K562 (cell line): Measurements from ENCODE around the gene SERPINE2. TPM values are rescaled to one million over a fixed set of nuclear protein-coding genes. Genes with fewer than 3 reads are reported as not detected.

ENCODE experiments used
- BCL6 ChIP-seq: fragments of 250-450 bp; sonication (Bioruptor Pico); IDR thresholded peaks from 2 replicates; pipeline ENCODE4 v1.4.0; 2020
- CHD1 ChIP-seq: fragments of 200-600 bp; sonication (generic); IDR thresholded peaks from one replicate; pipeline ENCODE4 v1.6.1; 2012; ENCODE audit warnings: mild to moderate bottlenecking, moderate library complexity, low read length, inconsistent platforms
- CTBP1 ChIP-seq: fragments of 450-650 bp; IDR thresholded peaks from 2 replicates; pipeline ENCODE4 v1.6.1; 2016; ENCODE audit warnings: borderline replicate concordance
- ESRRB ChIP-seq: fragments of 250-450 bp; sonication (Bioruptor Pico); IDR thresholded peaks from 2 replicates; pipeline ENCODE4 v1.5.0; 2020; ENCODE audit warnings: mild to moderate bottlenecking, moderate library complexity, borderline replicate concordance
- ETS2 ChIP-seq: IDR thresholded peaks from 2 replicates; pipeline ENCODE4 v1.6.1; 2016; ENCODE audit warnings: borderline replicate concordance, missing genetic modification characterization, mild to moderate bottlenecking, moderate library complexity, missing compliant biosample characterization; ENCODE audit not compliant: poor library complexity, severe bottlenecking
- EWSR1 ChIP-seq: fragments of 450-650 bp; IDR thresholded peaks from 2 replicates; pipeline ENCODE4 v1.6.1; 2018; ENCODE audit warnings: borderline replicate concordance, mild to moderate bottlenecking, low read depth, moderate library complexity; ENCODE audit not compliant: partially characterized antibody
- FOXK1 ChIP-seq: sonication (generic); formaldehyde crosslinking; IDR thresholded peaks from 2 replicates; pipeline ENCODE4 v1.8.0; 2022; ENCODE audit warnings: missing genetic modification reagents, mild to moderate bottlenecking, borderline replicate concordance
- FOXP1 ChIP-seq: sonication (generic); formaldehyde crosslinking; IDR thresholded peaks from 2 replicates; pipeline ENCODE4 v1.8.0; 2022; ENCODE audit warnings: mild to moderate bottlenecking, missing genetic modification reagents
- MTA2 ChIP-seq: fragments of 450-650 bp; IDR thresholded peaks from 2 replicates; pipeline ENCODE4 v1.6.1; 2016; ENCODE audit warnings: low read depth
- NR1H2 ChIP-seq: sonication (generic); formaldehyde crosslinking; IDR thresholded peaks from 2 replicates; pipeline ENCODE4 v1.4.0; 2020; ENCODE audit warnings: mild to moderate bottlenecking, missing genetic modification reagents
- RFX1 ChIP-seq: fragments of 450-650 bp; IDR thresholded peaks from 2 replicates; pipeline ENCODE4 v1.6.1; 2016; ENCODE audit warnings: mild to moderate bottlenecking, moderate library complexity
- SMAD2 ChIP-seq: fragments of 150-350 bp; IDR thresholded peaks from 2 replicates; pipeline ENCODE4 v1.6.1; 2014; ENCODE audit warnings: low read depth, mild to moderate bottlenecking, low read length
- SOX6 ChIP-seq: fragments of 450-650 bp; IDR thresholded peaks from 2 replicates; pipeline ENCODE4 v1.6.1; 2014; ENCODE audit warnings: mild to moderate bottlenecking
- SRSF7 ChIP-seq: fragments of 200-400 bp; formaldehyde crosslinking; optimal IDR thresholded peaks from 2 replicates; pipeline ENCODE3; 2017; ENCODE audit warnings: mild to moderate bottlenecking, low read depth, low read length
- TAF7 ChIP-seq: fragments of 450-650 bp; IDR thresholded peaks from 2 replicates; pipeline ENCODE4 v1.6.1; 2016; ENCODE audit warnings: missing genetic modification characterization, missing compliant biosample characterization
- TARDBP ChIP-seq: fragments of 450-650 bp; IDR thresholded peaks from 2 replicates; pipeline ENCODE4 v1.6.1; 2016
- TCF3 ChIP-seq: sonication (generic); formaldehyde crosslinking; IDR thresholded peaks from 2 replicates; pipeline ENCODE4 v1.4.0; 2020; ENCODE audit warnings: mild to moderate bottlenecking, missing genetic modification reagents
- ZBTB26 ChIP-seq: fragments of 450-650 bp; formaldehyde crosslinking; IDR thresholded peaks from 2 replicates; pipeline ENCODE4 v1.4.0; 2022; ENCODE audit warnings: missing genetic modification characterization
- ZBTB7A ChIP-seq: IDR thresholded peaks from 2 replicates; pipeline ENCODE4 v1.6.1; 2011; ENCODE audit warnings: low read depth, mild to moderate bottlenecking, low read length, moderate library complexity, borderline replicate concordance; ENCODE audit not compliant: control insufficient read depth
- ZNF354B ChIP-seq: fragments of 250-450 bp; sonication (Bioruptor Pico); IDR thresholded peaks from 2 replicates; pipeline ENCODE4 v1.4.0; 2020
- ZNF444 ChIP-seq: fragments of 250-450 bp; sonication (Bioruptor Pico); IDR thresholded peaks from 2 replicates; pipeline ENCODE4 v1.4.0; 2020; ENCODE audit warnings: mild to moderate bottlenecking, moderate library complexity
- ZNF79 ChIP-seq: fragments of 250-450 bp; sonication (Bioruptor Pico); IDR thresholded peaks from 2 replicates; pipeline ENCODE4 v1.4.0; 2020; ENCODE audit warnings: low read depth, mild to moderate bottlenecking, moderate library complexity
- polyA plus RNA-seq, 8 experiments: library from polyadenylated mRNA; depleted of rRNA in 4 of 8; stranded (reverse) in 5 of 8; unstranded in 3 of 8; fragments of >200 nt; fragmentation: Nextera tagmentation in 2 of 8; fragmentation: Illumina TruSeq in 1 of 8; extraction: Ambion mirVana in 2 of 8; extraction: Trizol in 1 of 8; gene quantifications; 2 replicates each; pipeline versions ENCODE4 v1.2.1 to v1.2.3, GENCODE V29; 2011 to 2014; ENCODE audit warnings: inconsistent platforms in 1 of 8, missing spikeins in 1 of 8
- total RNA-seq, 7 experiments: library from RNA; depleted of rRNA in 6 of 7; stranded (reverse); fragments of >200 nt in 6 of 7; fragmentation: Illumina TruSeq in 2 of 7; extraction: Trizol in 2 of 7; gene quantifications; 2 replicates each; pipeline versions ENCODE4 v1.2.1 to v1.2.3, GENCODE V29; 2011 to 2021; ENCODE audit warnings: low replicate concordance in 1 of 7
- TF ChIP-seq, protein P1 (sequence below): fragments of 450-650 bp; formaldehyde crosslinking; IDR thresholded peaks from 2 replicates; pipeline ENCODE4 v1.4.0; 2022; ENCODE audit warnings: missing genetic modification characterization
- TF ChIP-seq, protein P2 (sequence below), 2 experiments: IDR thresholded peaks in 1 of 2; conservative IDR thresholded peaks in 1 of 2; 2 replicates each; pipeline ENCODE4 v1.6.1; 2016; ENCODE audit warnings: low read depth in 2 of 2, mild to moderate bottlenecking in 1 of 2, missing compliant biosample characterization in 1 of 2, missing genetic modification characterization in 1 of 2, moderate library complexity in 1 of 2

SERPINE2 gene
- total and polyA plus RNA-seq, 9 of the 15 experiments (the other 6 are each of a cell fraction or from before 2014, with no cell fraction given), result 0.03 to 0.16 (median 0.13) TPM; not detected in 6

DNA sequence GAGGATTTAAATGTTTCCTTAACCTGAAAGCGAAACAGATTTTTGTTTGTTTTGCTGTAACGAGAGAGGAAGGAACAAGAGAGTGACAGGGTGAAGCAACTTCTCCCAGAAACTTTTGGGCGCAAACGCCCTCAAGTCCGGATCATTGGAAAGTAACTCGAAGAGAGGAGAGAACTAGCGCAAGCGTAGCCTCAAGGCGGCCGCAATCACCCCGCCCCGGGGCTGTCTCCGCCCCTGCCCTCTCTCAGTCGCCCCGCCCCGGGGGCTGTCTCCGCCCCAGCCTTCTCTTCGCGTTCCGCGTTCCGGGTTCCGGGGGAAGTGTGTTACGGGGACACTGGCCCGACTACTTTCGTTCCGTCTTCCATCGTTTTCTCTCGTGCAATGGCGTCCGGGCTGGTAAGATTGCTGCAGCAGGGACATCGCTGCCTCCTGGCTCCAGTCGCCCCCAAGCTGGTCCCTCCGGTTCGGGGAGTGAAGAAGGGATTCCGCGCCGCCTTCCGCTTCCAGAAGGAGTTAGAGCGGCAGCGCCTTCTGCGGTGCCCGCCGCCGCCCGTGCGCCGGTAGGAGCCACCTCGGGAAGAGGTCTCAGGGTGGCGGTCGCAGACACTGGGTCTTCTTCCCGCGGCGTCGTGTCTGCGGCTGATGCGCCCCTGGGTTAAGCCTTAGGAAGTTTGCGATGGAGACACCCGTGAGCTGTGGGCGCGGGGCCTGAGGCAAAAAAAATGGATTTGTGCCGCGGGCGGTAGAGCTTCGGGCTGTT is 81.8 kb downstream of the SERPINE2 start, which contains the start of gene MRPL44 (continued):
- TF ChIP-seq, protein P1, sequence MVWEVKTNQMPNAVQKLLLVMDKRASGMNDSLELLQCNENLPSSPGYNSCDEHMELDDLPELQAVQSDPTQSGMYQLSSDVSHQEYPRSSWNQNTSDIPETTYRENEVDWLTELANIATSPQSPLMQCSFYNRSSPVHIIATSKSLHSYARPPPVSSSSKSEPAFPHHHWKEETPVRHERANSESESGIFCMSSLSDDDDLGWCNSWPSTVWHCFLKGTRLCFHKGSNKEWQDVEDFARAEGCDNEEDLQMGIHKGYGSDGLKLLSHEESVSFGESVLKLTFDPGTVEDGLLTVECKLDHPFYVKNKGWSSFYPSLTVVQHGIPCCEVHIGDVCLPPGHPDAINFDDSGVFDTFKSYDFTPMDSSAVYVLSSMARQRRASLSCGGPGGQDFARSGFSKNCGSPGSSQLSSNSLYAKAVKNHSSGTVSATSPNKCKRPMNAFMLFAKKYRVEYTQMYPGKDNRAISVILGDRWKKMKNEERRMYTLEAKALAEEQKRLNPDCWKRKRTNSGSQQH (CRISPR knock-in tag), result no peak
- TF ChIP-seq SOX6 (peak; percentile 55; the same call in 1 of the 2 replicates), CTBP1 (peak; percentile 87), EWSR1 (no peak), SMAD2 (no peak), ESRRB (no peak), SRSF7 (no peak), FOXK1 (CRISPR knock-in tag) (no peak), TARDBP (0 out of 2 replicates have a peak, but pooled peaks have one; percentile 67), ZBTB7A (peak; percentile 66; the same call in 1 of the 2 replicates), ZNF354B (CRISPR knock-in tag) (no peak), ZNF79 (CRISPR knock-in tag) (no peak), MTA2 (no peak), ZBTB26 (CRISPR knock-in tag) (no peak), FOXP1 (no peak), CHD1 (peak; percentile 56), ZNF444 (CRISPR knock-in tag) (no peak), TAF7 (peak; percentile 87), TCF3 (CRISPR knock-in tag) (no peak), ETS2 (tag) (no peak), NR1H2 (CRISPR knock-in tag) (no peak), BCL6 (CRISPR knock-in tag) (no peak), RFX1 (no peak)
- TF ChIP-seq, protein P2, sequence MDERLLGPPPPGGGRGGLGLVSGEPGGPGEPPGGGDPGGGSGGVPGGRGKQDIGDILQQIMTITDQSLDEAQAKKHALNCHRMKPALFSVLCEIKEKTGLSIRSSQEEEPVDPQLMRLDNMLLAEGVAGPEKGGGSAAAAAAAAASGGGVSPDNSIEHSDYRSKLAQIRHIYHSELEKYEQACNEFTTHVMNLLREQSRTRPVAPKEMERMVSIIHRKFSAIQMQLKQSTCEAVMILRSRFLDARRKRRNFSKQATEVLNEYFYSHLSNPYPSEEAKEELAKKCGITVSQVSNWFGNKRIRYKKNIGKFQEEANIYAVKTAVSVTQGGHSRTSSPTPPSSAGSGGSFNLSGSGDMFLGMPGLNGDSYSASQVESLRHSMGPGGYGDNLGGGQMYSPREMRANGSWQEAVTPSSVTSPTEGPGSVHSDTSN (CRISPR knock-in tag; IDR thresholded peaks at IDR 0.05; ENCODE audit: low read depth), result no peak
- TF ChIP-seq, protein P2 (tag; conservative IDR thresholded peaks at IDR 0.05; ENCODE audit: low read depth), result 0 out of 2 replicates have a peak, but pooled peaks have one; percentile 11
